ENCODE results near the gene TRPM4.
A peak's percentile ranks its signal among the peaks of the same experiment; 100 is the strongest.

Gene TRPM4

GRCh38 chr19:49148044-49148682, 9.4 kb upstream of the TRPM4 start:
- H3K4me3 ChIP-seq (ENCODE audit: low read length): no peak overlapping the region
- no peak overlapping the region for H3K27ac ChIP-seq (ENCODE audit: low read length)
- no peaks in the 10 kb centered on the region for H3K36me3 ChIP-seq (replicated peaks; ENCODE audit: insufficient read depth, low read length)
- no peak overlapping the region for H3K9ac ChIP-seq (ENCODE audit: low read length)
- no peaks in the 10 kb centered on the region for H4K20me1 ChIP-seq (ENCODE audit: insufficient read depth, low read length)
- H3K4me2 ChIP-seq (ENCODE audit: low read depth, low read length): no peak overlapping the region
- no peaks in the 10 kb centered on the region for H3K9me3 ChIP-seq (replicated peaks; ENCODE audit: insufficient read depth, low read length)
- no peak for DNase-seq
- no peaks in the 10 kb centered on the region for H3F3A ChIP-seq (ENCODE audit: insufficient read depth, low read length)
- H3K27me3 ChIP-seq (replicated peaks; ENCODE audit: insufficient read depth, low read length): peaks cover 53% of the 10 kb centered on the region
- no peaks in the 10 kb centered on the region for H3K9me2 ChIP-seq (replicated peaks; ENCODE audit: insufficient read depth, low read length)
- H2AFZ ChIP-seq (ENCODE audit: low read length): no peak overlapping the region
- H3K4me1 ChIP-seq (ENCODE audit: low read length): peaks cover 11% of the 10 kb centered on the region; the same call in 1 of the 2 replicates
- no peak for TF ChIP-seq EZH2phosphoT487 (IDR thresholded peaks at IDR 0.05; ENCODE audit: low read length)
- TF ChIP-seq EZH2 (optimal IDR thresholded peaks at IDR 0.05; ENCODE audit: low read depth, low read length): no peak
- TF ChIP-seq CTCF (IDR thresholded peaks at IDR 0.05; ENCODE audit: low read length): no peak
- no peaks in the 10 kb centered on the region for H3K79me2 ChIP-seq (ENCODE audit: low read length)

- DNase-seq: peak; percentile 92
- H3K27ac ChIP-seq (ENCODE audit: low read length): no peak overlapping the region
- no peak for TF ChIP-seq CTCF (IDR thresholded peaks at IDR 0.05; ENCODE audit: low read length)
- TF ChIP-seq EZH2 (optimal IDR thresholded peaks at IDR 0.05; ENCODE audit: low read depth, low read length): no peak
- TF ChIP-seq EZH2phosphoT487 (IDR thresholded peaks at IDR 0.05; ENCODE audit: low read length): no peak
- no peaks in the 10 kb centered on the region for H3K79me2 ChIP-seq (ENCODE audit: low read length)
- peaks cover 11% of the 10 kb centered on the region; the same call in 1 of the 2 replicates for H3K4me1 ChIP-seq (ENCODE audit: low read length)
- peak overlapping the region; percentile 99 for H3K4me2 ChIP-seq (ENCODE audit: low read depth, low read length)
- no peaks in the 10 kb centered on the region for H3F3A ChIP-seq (ENCODE audit: insufficient read depth, low read length)
- peak overlapping the region; percentile 69 for H3K4me3 ChIP-seq (ENCODE audit: low read length)
- H3K36me3 ChIP-seq (replicated peaks; ENCODE audit: insufficient read depth, low read length): no peaks in the 10 kb centered on the region
- H3K27me3 ChIP-seq (replicated peaks; ENCODE audit: insufficient read depth, low read length): peaks cover 60% of the 10 kb centered on the region
- H2AFZ ChIP-seq (ENCODE audit: low read length): peak overlapping the region; percentile 81
- no peaks in the 10 kb centered on the region for H3K9me3 ChIP-seq (replicated peaks; ENCODE audit: insufficient read depth, low read length)
- no peaks in the 10 kb centered on the region for H3K9me2 ChIP-seq (replicated peaks; ENCODE audit: insufficient read depth, low read length)
- H3K9ac ChIP-seq (ENCODE audit: low read length): no peak overlapping the region
- H4K20me1 ChIP-seq (ENCODE audit: insufficient read depth, low read length): no peaks in the 10 kb centered on the region
Observed at GRCh38 chr19:49148784-49149651, 8.6 kb upstream of the TRPM4 start.

DNA sequence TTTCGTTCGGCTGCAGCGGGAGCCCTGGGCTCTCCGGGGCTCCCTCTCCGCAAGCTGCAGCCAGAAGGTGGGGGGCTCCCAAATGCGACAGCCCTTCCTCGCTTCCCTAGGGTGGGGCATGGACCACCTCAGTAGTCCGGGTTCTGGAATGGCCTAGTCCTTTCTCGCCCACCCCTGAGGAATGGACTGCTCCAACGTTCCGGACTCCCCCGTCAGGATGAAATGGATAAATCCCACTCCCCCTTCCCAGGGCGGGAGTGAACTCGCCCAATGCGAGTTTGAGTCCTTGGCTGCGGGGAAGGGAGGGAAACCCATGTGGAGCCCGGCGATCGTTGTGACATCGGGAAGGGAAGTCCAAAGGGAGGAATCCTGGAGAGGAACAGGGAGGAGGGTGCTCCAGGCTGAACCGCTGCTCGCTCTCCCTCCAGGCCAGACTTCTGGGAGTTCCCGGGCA, 7.9 kb upstream of the TRPM4 start:
- Histone ChIP-seq H3K4me3 (ENCODE audit: low read length) (peak overlapping the region; percentile 69), H3F3A (ENCODE audit: insufficient read depth, low read length) (no peaks in the 10 kb centered on the region), H3K27ac (ENCODE audit: low read length) (no peak overlapping the region), H3K4me1 (ENCODE audit: low read length) (peaks cover 11% of the 10 kb centered on the region; the same call in 1 of the 2 replicates), H3K9me2 (replicated peaks; ENCODE audit: insufficient read depth, low read length) (no peaks in the 10 kb centered on the region), H4K20me1 (ENCODE audit: insufficient read depth, low read length) (no peaks in the 10 kb centered on the region), H2AFZ (ENCODE audit: low read length) (peak overlapping the region; percentile 81), H3K9ac (ENCODE audit: low read length) (peak overlapping the region; percentile 46; the same call in 1 of the 2 replicates), H3K27me3 (replicated peaks; ENCODE audit: insufficient read depth, low read length) (peaks cover 63% of the 10 kb centered on the region), H3K9me3 (replicated peaks; ENCODE audit: insufficient read depth, low read length) (no peaks in the 10 kb centered on the region), H3K79me2 (ENCODE audit: low read length) (no peaks in the 10 kb centered on the region), H3K4me2 (ENCODE audit: low read depth, low read length) (peak overlapping the region; percentile 99), H3K36me3 (replicated peaks; ENCODE audit: insufficient read depth, low read length) (no peaks in the 10 kb centered on the region)
- peak; percentile 19 for DNase-seq
- no peak for TF ChIP-seq EZH2 (optimal IDR thresholded peaks at IDR 0.05; ENCODE audit: low read depth, low read length)
- no peak for TF ChIP-seq CTCF (IDR thresholded peaks at IDR 0.05; ENCODE audit: low read length)
- TF ChIP-seq EZH2phosphoT487 (IDR thresholded peaks at IDR 0.05; ENCODE audit: low read length): no peak

Measured in MM.1S (cell line).